GM13977 (cell line): ENCODE results near the gene PPFIBP2.

Source experiments
- DNase-seq: peaks from one replicate; pipeline ENCODE4 v3.0.0; 2012; ENCODE audit warnings: low spot score
- CTCF ChIP-seq: IDR thresholded peaks from 2 replicates; pipeline ENCODE4 v1.5.1; 2012; ENCODE audit warnings: mild to moderate bottlenecking, control low read depth; ENCODE audit not compliant: insufficient read depth; ENCODE audit errors: extremely low read depth, missing control alignments
- in situ Hi-C: fragments of 300-500 bp; cut with MboI; formaldehyde crosslinking; loops from one replicate; pipeline ENCODE4 v1.12.0; 2022; ENCODE audit warnings: low sequenced_read_pairs, low pct_unique_long_range_greater_than_20kb, mixed read lengths, inconsistent platforms; ENCODE audit not compliant: unreplicated experiment

Gene PPFIBP2

GRCh38 chr11:7617032-7617431, 103.2 kb downstream of the PPFIBP2 start:
- DNase-seq, result no peak
- no peak for TF ChIP-seq CTCF
- in situ Hi-C loops, result no loop called here

- no peak for TF ChIP-seq CTCF
- no peak for DNase-seq
- in situ Hi-C loops, result no loop called here
Observed at GRCh38 chr11:7619322-7619721, 105.5 kb downstream of the PPFIBP2 start.

GRCh38 chr11:7621090-7621489, 107.3 kb downstream of the PPFIBP2 start:
- no peak for DNase-seq
- TF ChIP-seq CTCF, result no peak
- in situ Hi-C loops, result no loop called here

GRCh38 chr11:7621554-7621953, 107.8 kb downstream of the PPFIBP2 start:
- in situ Hi-C loops, result no loop called here
- no peak for DNase-seq
- no peak for TF ChIP-seq CTCF

GRCh38 chr11:7622721-7623120, 108.9 kb downstream of the PPFIBP2 start:
- no peak for DNase-seq
- in situ Hi-C loops, result no loop called here
- no peak for TF ChIP-seq CTCF

GRCh38 chr11:7628660-7629059, 114.9 kb downstream of the PPFIBP2 start:
- DNase-seq, result no peak
- in situ Hi-C loops, result no loop called here
- no peak for TF ChIP-seq CTCF

GRCh38 chr11:7630002-7630401, 116.2 kb downstream of the PPFIBP2 start:
- no peak for DNase-seq
- TF ChIP-seq CTCF, result no peak
- in situ Hi-C loops, result no loop called here
